GM19397 (cell line): Measurements from ENCODE around the gene SEMA6A.

Source experiments
- ATAC-seq: cut with Tn5 transposase; IDR thresholded peaks from one replicate; pipeline ENCODE4 v1.9.1; 2021; ENCODE audit warnings: mild to moderate bottlenecking, moderate library complexity; ENCODE audit not compliant: unreplicated experiment

SEMA6A gene

GRCh38 chr5:116497631-116498030, 77.0 kb downstream of the SEMA6A start:
- no peak for ATAC-seq

- no peak for ATAC-seq
Measured at GRCh38 chr5:116495786-116496357, 78.8 kb downstream of the SEMA6A start.

DNA sequence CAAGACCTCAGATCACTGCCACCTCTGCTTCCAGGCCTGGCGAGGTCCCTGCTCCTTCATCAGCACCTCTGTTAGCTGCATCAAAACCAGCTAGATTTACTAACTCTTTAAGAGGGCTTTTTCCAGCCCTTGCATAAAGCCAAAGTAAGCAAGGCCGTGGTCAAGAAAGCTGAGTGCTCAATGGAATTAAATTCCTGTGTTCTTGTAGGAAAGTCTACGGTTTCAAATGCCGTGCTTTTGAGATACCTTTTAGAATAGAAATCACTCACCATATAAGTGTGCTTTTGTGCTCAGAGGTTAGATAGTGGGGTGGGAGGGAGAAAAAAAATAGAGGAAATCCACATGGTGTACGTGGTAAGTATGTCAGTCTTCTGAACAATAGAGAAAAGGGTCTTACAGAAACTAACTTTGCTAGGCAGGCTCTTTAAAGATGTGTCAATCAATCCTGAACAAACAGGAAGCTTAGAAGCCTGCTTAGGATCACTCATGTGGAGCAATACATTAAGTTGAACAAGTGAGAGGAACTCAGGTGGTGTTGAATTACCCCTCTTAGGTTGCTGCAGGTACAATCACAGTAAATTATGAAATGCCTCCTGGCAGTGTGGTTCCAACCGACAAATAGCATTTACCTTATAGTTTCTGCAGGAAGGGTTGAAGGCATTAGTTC, 79.7 kb downstream of the SEMA6A start:
- ATAC-seq, result no peak

DNA sequence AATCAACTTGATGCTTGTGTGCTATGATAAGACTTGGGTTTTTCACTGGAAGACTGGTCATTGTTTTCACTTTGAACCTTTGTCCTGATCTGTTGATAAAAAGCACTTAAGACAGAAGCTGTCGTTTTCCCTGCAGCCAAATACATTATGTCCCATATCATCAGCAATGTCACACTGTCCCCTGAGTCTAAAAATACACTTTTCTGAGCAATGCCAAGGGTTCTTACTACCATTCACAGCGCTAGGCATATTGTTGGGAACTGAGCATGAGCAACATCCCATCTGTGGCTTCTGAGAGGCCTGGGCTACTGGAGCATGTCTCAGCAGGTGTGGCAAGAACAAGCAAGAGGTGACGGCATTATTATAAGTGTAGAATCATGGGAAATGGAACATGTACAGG, 81.8 kb downstream of the SEMA6A start:
- no peak for ATAC-seq

DNA sequence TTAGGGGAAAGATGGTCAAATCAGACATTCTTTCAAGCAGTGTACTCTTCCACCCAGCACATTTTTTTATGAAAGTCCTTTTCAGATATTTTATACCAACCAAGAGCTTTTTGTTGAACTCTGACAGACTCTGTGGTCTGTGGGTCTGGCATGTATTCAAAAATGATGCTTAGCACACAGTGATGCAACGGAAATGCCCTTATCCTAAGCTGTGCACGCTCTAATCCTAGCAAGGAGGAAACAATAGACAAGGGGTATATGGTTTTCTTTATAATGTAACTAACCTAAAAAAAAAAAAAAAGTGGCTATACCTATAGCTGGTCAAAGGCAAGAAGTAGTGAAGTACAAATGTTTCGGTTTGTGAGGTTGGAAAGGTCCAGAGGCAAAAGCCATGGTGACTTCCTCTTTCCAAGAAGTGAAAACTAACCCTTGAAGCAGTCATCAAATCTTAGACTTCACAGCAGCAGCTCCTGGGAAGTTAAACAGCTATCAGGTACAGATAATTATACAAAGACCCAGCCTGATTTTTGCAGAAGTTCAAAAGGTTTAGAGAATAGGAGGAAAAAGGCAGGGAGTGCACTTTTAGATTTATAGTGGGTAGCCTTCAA, 82.5 kb downstream of the SEMA6A start:
- ATAC-seq, result peak; percentile 59

DNA sequence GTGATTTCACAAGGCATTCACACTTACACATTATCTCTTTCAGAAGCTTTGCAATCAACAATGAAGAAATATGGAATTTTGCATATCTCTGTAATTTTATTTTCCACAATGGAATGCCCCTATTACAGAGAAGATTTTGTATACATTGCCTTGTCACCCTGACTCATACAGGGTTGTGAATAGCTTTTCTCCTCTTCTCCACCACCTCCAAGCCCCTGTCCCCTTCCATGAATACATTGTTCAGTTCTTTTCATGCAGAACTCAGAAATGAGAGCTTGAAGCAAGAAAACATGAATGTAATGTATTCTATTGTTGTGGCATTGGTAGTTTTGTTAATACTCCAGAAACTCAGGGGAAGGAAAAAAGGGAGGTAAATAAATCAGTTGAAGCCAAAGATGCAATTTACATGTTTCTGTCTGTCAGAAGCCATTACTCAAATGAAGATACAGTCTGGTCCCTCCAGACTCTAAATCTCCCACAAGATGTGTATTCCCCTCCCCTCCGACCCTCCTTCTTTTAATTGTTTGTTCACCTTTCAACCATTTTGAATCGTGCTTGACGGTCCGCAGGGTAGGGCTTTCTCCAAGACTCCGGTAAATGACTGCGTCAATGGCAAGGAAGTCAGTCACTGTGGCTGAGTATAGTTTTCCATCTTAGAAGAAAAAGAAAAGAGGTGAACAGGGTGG, 86.1 kb downstream of the SEMA6A start:
- no peak for ATAC-seq

GRCh38 chr5:116487045-116487444, 87.6 kb downstream of the SEMA6A start:
- ATAC-seq, result no peak

DNA sequence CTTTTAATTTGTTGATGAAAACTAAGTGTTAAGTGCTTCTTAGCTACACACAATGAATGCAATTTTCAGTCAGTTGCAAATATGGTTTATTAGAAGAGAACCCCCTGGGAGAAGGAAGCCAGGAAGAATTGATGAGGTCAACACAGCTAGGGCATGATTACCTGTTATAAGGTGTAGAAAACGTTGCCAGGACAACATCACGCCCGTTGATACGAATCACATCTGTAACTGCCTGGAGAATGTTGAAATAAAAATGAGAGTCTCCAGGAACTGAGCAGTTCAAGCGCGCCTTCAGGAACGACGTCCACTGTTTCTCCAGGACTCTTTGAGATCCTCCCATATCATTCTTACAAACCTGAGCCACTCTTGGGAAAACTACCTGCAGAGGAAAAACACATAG, 88.0 kb downstream of the SEMA6A start:
- no peak for ATAC-seq

DNA sequence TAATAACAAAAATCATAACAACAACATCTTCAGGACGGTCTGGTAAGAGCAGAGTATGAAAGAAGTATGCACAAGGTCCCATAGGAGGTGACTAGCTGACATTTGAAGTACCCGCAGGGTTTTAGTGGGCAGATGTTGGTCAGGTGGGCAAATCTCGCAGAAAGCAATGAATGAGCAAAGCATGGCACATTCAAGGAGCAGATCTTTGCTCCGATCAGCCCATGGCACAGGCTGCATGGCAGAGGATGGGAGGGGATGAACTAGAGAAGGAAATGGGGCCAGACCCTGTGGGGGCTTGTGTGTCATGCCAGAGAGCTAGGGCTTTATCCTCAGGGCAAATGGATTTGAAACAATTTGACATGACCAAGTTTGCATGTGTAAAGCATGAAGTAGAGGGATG, 90.0 kb downstream of the SEMA6A start:
- no peak for ATAC-seq

GRCh38 chr5:116482394-116482793, 92.2 kb downstream of the SEMA6A start:
- no peak for ATAC-seq

GRCh38 chr5:116480894-116481510, 93.6 kb downstream of the SEMA6A start:
- no peak for ATAC-seq

GRCh38 chr5:116479776-116480675, 94.6 kb downstream of the SEMA6A start:
- ATAC-seq, result no peak

- ATAC-seq, result no peak
Measured at GRCh38 chr5:116478491-116478890, 96.1 kb downstream of the SEMA6A start.

GRCh38 chr5:116476897-116477537, 97.6 kb downstream of the SEMA6A start:
- ATAC-seq, result no peak

DNA sequence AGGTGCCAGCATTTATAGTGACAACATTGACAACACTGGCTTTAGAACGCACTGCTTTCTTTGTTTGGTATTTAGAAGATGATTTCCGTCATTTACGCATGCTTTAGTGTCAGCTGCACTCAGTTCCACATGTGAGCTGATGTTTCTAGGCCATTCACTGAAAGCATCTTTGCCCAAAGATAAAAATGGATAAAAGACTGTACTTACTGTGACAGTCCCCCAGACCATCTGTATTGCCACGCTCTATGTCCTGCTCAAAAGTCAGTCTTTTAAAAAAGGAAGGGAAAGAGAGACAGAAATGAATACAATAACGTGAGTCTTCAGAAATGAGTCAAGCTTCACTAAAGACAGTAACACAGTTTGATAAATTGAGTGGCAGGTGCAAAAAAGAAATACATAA, 99.3 kb downstream of the SEMA6A start:
- no peak for ATAC-seq

- ATAC-seq, result no peak
Measured at GRCh38 chr5:116473706-116474105, 100.9 kb downstream of the SEMA6A start.

DNA sequence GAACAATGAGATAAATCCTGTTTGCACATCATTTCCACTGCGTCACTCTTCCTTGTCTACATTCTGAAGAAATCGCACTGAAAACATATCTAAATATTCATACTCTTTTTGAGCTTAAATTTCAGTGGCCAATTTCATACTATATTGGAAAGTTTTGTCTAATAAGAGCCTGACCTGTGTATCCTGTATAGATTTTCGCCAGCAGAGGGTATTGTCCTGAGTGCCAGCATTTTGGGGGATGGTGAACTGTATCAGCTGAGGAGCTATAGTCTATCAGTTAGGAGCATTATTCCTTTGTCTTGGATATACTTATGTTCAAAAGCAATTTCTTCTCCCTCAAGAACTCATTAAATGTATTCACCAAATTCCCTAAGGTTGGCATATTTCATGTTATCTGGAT, 102.3 kb downstream of the SEMA6A start:
- ATAC-seq, result no peak

GRCh38 chr5:116469631-116470030, 105.0 kb downstream of the SEMA6A start:
- no peak for ATAC-seq

DNA sequence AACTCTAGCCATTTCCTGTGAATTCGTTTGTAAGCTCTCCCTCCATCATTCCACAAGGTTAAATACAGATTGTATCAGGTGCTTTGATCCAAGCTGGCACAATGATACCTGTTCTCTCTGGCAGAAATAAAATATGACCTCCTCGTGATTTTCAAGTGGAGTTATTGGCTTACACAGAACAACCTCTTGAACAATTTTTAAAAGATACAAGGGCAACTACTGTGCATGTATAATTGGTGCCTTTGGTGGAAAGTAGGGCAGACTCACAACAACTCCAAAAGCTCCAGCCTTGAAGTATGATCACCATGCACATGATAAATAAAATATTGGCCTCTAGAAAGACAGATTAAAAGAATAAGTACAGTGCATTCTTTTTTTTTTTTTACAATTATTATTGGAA, 106.0 kb downstream of the SEMA6A start:
- no peak for ATAC-seq

DNA sequence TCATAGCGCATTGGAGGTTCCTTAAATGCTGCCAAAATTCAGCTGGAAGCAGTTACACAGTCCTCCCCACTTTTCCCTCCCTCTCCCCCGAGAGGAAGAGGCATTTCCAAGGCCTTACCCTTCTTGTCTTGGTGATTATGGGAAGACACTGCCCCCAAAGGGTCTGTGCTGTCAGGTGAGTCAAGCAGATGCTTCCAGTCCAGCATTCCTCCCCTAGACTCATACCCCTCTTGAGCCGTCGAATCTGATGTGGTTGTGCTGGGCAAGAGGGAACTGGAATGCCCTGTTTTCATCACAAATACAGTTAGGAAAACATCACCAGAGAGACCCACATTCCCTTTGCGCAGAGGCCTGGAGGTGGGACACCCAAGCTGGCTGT, 107.2 kb downstream of the SEMA6A start:
- no peak for ATAC-seq
